Right ventricle myocardium superior (tissue), 1 donor: ENCODE results near the gene PICALM. TPM values are rescaled to one million over a fixed set of nuclear protein-coding genes. Genes with fewer than 3 reads are reported as not detected.
"Not testable (repeated sequence)": the region's sequence is repeated elsewhere in the genome, so short reads cannot be mapped to it uniquely, and the experiment has no call there.

Source experiments
- ATAC-seq: fragments of 200-7000 bp; cut with Tn5 transposase; one replicate; pipeline ENCODE4 v1.9.1; 2020; ENCODE audit warnings: mild to moderate bottlenecking; ENCODE audit not compliant: poor library complexity
- DNase-seq: peaks from one replicate; pipeline ENCODE4 v3.0.0-alpha.2; 2020
- intact Hi-C: fragments of 100-400 bp; cut with DNase I; formaldehyde crosslinking; loops from one replicate; pipeline ENCODE4 v1.11.2; 2022
- total RNA-seq: library from RNA; stranded (reverse); fragmentation: NEBNext Ultra II Directional; extraction: Animal tissue kit (Norgen Biotek cat#: 25700); gene quantifications from one replicate; pipeline ENCODE4 v1.2.1, GENCODE V29; 2021
- donor health status: DM: no; HTN: yes; CAD: no; lungs with severe emphysema.

Gene PICALM
- total RNA-seq, 1 donor from 2014 or later, result 119 TPM

GRCh38 chr11:85951428-85952107, 117.3 kb downstream of the PICALM start:
- ATAC-seq (no peak), DNase-seq (no peak)
- intact Hi-C loops, result no loop called here

- DNase-seq (no peak), ATAC-seq (no peak)
- intact Hi-C loops, result no loop called here
Measured at GRCh38 chr11:85951049-85951405, 117.9 kb downstream of the PICALM start.

DNA sequence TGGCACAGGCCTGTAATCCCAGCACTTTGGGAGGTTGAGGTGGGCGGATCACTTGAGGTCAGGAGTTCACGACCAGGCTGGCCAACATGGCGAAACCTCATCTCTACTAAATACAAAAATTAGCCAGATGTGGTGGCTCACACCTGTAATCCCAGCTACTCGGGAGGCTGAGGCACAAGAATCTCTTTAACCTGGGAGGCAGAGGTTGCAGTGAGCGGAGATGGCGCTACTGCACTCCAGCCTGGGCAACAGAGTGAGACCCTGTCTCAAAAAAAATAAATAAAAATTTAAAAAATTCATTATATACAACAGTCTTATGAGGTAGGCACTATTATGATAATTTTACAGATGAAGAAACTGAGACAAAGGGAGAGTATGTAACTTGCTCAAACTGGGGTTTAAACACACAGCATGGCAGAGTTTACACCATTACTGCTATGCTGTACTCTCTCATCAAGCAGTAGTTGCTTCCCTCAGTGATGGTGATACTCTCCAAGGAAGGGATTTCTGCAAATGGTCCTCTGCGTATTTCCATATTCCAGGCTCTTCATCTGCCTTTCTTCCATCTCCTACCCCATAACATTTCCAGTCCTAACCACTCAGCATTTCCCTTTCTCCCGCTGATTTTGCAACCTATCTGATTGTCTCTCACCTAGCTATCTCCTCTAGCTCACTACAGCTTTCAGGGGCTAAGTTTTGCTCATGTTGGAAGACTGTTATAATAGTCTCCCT, 118.4 kb downstream of the PICALM start:
- ATAC-seq, result no peak
- intact Hi-C loops, result no loop called here
- no peak for DNase-seq

DNA sequence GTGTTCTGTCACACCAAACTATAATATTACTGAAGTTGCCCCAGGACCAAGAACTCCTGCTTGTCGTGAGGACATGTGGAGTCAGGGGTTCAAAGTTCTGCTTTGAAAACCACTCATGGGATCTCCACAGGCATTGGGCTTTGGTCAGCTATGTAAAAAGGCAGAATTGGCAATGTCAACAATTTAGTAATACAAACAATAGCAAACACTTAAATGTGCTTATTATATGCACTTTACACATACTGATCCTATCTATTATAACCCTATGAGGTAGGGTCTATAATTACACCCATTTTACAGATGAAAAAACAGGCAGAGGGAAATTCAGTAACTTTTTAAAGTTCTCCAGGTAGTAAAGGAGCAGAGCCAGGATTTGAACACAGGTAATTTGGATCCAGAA, 119.1 kb downstream of the PICALM start:
- intact Hi-C loops, result no loop called here
- no peak for ATAC-seq

GRCh38 chr11:85948884-85949283, 120.0 kb downstream of the PICALM start:
- intact Hi-C loops, result no loop called here
- DNase-seq (no peak), ATAC-seq (no peak)

More for the DNA sequence above, 119.1 kb downstream of the PICALM start:
- DNase-seq, result no peak

DNA sequence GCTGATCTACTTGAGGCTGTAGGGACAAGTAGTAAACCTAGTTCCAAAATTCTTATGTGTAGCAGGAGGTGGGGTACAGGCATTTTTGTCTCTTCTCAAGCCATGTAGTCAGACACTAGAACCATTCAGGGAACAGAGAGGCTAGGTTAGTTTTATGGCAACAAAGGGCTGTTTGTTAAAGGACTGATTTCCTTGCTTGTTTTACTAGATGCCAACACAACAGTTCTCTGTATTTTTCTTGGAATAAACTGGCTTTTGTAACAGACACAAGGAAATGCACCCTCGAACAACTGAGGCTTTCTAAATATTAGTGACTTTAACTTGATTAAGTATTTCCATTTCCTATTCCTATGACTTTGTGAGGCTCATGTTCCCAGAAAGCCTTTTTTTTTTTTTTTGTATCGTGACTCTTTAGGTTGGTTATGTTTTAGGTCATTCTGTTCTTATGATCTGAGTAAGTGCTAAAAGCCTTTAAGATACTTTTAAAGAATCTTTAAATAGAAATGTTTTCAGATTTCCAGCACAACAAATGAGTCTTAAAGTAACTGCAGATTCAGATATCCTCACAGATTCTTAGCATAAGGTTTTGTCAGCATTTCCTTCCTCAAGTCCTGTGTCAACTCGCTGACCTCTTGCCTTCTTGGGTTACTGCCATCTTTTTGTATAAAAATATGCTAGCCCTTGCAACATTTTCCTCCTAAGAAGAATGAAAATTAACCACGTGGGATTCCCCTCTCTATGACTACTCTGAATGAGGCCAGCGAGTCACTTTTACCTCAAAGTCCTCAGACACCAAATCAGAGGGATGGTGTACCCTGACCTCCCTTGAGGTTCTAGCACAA, 121.2 kb downstream of the PICALM start:
- ATAC-seq (peak; percentile 73), DNase-seq (no peak)
- intact Hi-C loops, result no loop called here

DNA sequence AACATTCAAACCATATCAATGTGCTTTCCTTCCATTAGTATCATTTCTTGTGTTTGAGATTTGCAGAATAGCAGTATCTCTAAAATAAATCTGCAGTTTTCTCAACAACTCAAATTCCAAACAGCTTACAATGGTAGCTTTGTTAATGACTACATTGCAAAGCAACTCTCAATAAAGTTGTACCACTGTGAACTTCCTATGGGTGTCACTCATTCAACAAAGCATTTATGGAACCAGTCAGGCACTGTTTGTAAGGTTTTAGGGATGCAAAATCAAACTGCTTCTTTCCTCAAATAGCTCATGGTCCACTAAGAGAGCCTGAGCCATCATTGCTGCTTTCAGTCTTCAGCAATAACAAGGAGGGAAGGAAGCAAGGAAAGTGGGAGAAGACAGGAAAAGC, 122.7 kb downstream of the PICALM start:
- DNase-seq, result no peak
- intact Hi-C loops, result no loop called here
- ATAC-seq, result no peak

DNA sequence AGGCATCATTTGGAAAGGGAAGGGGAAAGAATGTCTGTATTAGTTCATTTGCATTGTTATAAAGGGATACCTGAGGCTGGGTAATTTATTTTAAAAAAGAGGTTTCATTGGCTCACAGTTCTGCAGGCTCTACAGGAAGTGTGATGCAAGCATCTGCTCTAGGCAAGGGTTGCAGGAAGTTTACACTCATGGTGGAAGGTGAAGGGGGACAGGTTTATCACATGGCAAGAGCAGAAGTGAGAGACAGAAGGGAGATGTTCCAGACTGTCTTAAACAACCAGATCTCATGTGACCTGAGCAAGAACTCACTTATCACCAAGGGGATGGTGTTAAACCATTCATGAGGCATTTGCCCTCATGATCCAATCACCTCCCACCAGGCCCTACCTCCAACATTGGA, 123.1 kb downstream of the PICALM start:
- no peak for DNase-seq
- ATAC-seq, result no peak
- intact Hi-C loops, result no loop called here

GRCh38 chr11:85945296-85945695, 123.6 kb downstream of the PICALM start:
- no peak for ATAC-seq
- intact Hi-C loops, result no loop called here

DNA sequence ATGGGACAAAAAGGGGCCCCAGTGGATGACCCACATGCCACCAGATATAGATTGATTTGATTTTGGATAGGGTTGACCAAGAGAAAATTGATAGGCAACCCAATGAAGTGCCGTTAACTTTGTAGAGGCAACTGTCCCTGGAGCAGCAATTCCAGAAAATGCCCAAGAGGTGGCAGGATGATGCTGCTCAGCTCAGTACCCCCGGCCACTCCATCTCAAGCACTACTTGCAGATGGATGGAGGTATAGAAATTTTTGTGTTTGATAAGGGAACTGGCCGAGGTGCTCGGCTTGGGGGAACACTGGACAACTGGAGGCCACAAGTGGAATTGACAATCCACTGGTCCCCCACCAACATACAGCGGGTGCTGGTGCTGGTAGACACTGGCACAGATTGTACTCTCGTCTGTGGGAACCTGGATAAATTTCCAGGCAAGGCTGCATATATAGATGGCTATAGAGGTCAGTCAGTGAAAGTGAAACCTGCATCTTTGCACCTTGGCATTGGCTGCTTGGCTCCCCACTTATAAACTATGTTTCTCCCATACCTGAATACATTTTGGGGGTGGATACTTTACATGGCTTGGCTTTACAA, 127.4 kb downstream of the PICALM start:
- ATAC-seq (peak; percentile 89), DNase-seq (no peak)
- intact Hi-C loops, result loop anchor here (5.0 kb wide), 1 partner anchor 276 kb away; no protein-coding TSS in a partner anchor

More at GRCh38 chr11:85945296-85945695, 123.6 kb downstream of the PICALM start:
- DNase-seq, result no peak

- intact Hi-C loops, result loop anchor here (5.0 kb wide), 2 partner anchors 278 to 353 kb away; no protein-coding TSS in a partner anchor
- ATAC-seq (no peak), DNase-seq (no peak)
Measured at GRCh38 chr11:85939099-85940015, 129.5 kb downstream of the PICALM start.

GRCh38 chr11:85937835-85938234, 131.0 kb downstream of the PICALM start:
- ATAC-seq (no peak), DNase-seq (no peak)
- intact Hi-C loops, result loop anchor here (5.0 kb wide), 1 partner anchor 354 kb away; no protein-coding TSS in a partner anchor

DNA sequence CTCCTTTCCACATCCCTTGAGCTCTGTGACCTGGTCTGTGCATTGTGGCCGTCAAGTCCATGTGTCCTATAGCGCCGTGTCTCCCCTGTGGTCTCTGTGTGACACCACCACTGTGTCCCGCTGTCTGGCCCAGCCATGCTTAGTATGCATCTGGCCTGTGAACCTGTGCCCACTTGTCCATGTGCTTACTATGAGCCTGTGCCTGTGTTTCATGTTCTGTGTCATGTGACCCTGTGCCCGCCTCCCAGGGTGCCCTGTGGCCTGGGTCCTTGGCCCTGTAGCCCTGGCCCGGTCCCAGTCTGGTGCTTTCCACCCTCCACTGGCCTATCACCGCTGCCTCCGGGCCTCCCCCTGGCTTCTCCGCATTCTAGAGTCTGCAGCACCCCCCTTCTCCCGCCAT, 133.1 kb downstream of the PICALM start:
- intact Hi-C loops, result loop anchor here (5.0 kb wide), 1 partner anchor 357 kb away; no protein-coding TSS in a partner anchor
- DNase-seq (no peak), ATAC-seq (no peak)

- DNase-seq, result no peak
- intact Hi-C loops, result loop anchor here (5.0 kb wide), 1 partner anchor 358 kb away; no protein-coding TSS in a partner anchor
- no peak for ATAC-seq
Measured at GRCh38 chr11:85934596-85935169, 134.2 kb downstream of the PICALM start.

DNA sequence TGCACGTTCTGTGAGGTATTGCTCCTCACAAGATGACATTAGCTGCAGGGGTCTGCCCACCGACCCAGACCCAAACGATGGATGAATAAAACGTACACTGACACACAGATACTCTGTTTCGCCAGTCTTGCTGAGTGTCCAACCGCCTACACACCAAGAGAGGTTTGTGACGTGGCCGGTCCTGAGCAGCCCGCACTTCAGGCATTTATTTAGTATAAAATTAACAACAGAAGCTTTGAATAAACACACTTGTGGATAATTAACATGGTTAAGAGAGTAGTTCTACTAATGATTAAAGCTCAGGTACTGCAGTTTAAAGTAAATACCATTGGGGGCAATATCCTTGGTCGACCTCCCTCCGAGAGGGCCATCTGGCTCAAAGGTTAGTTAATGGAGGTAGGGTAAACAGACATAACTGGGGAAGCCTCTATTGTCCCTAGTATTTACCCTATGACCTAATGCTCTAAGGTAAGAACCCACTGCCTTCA, 138.0 kb downstream of the PICALM start:
- ATAC-seq, result no peak
- DNase-seq, result no peak
- intact Hi-C loops, result no loop called here

GRCh38 chr11:85926653-85927214, 142.2 kb downstream of the PICALM start:
- not testable (repeated sequence) for ATAC-seq
- intact Hi-C loops, result loop anchor here (10.0 kb wide), 1 partner anchor 62 kb away; no protein-coding TSS in a partner anchor

GRCh38 chr11:85923455-85923854, 145.4 kb downstream of the PICALM start:
- intact Hi-C loops, result loop anchor here (10.0 kb wide), 1 partner anchor 59 kb away; no protein-coding TSS in a partner anchor
- DNase-seq (no peak), ATAC-seq (no peak)

More at GRCh38 chr11:85926653-85927214, 142.2 kb downstream of the PICALM start:
- DNase-seq, result not testable (repeated sequence)
